GM19463 (cell line): ENCODE measurements around the gene TCERG1L.
"Not testable (repeated sequence)": the region's sequence is repeated elsewhere in the genome, so short reads cannot be mapped to it uniquely, and the experiment has no call there.

Source experiments
- ATAC-seq: cut with Tn5 transposase; IDR thresholded peaks from one replicate; pipeline ENCODE4 v1.9.1; 2021; ENCODE audit warnings: mild to moderate bottlenecking, moderate library complexity; ENCODE audit not compliant: unreplicated experiment

TCERG1L gene

DNA sequence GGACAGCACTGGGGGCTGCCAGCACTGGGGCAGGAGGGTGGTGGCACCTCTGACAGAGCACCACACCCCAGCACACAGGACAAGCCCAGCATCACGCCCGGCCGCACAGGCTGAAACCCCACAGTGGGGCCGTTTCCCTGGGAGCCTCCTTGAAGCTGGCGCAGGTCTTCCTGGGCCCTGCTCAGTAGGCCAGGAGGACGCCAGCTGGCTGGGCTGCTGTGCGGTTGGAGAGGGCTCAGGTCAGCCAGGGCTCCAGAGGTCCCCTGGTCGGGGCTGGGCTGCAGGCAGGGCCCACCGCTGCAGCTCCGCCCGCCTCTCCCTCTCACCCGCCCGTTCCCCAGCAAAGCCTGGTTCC, 137.3 kb downstream of the TCERG1L start:
- ATAC-seq = no peak

DNA sequence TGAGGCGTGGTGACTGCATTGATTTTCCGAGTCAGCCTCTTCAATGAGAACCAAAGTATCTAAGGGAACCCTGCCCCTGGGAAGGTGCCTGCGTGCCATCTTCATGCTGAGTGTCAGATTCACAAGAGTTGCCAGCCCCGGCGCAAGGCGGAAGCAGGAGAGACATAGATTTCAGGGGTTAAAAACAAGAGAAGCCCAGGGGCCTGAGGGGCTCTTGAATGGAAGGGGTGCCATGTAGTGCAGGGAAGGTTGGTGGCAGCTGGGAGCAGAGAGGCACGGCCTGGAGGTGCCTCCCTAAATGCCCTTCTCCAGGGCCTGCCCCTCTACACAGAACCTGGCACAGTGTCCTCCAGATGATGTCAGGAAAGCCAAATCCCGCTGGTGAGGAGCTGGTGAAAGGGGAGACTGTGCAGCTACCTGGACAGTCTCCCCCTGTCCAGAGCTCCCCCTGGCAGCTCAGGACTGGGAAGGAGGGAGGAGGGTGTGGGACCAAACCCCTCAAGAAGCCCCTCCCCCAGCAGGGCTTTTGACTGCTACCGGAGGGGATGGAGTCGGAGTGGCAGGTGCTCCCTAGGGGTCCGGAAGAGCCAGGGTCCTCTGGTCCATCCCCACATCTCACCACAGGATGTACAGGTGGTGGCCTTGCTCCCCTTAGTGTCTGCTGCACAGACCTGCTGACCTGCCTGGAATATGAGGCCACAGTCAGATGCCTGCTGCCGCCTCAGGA, 137.9 kb downstream of the TCERG1L start:
- ATAC-seq = no peak

DNA sequence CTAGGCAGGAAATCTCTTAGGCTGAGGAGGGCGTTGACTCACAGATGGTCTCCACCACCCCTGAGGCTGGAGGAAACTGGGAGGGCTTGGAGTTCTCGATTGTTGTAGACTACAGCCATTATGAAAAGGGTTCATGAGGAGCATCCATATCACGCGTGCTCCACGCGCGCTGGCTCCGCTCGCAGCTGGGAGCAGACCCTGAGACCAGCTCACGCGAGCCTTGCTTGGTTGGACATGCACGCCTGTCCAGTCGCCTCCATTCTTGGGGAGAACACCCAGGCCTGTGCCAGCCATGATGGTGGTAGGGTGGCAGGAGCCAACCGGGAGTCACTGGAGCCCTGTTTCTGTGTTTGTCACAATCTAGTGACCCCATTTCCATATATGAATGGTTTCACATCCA, 139.1 kb downstream of the TCERG1L start:
- no peak for ATAC-seq

DNA sequence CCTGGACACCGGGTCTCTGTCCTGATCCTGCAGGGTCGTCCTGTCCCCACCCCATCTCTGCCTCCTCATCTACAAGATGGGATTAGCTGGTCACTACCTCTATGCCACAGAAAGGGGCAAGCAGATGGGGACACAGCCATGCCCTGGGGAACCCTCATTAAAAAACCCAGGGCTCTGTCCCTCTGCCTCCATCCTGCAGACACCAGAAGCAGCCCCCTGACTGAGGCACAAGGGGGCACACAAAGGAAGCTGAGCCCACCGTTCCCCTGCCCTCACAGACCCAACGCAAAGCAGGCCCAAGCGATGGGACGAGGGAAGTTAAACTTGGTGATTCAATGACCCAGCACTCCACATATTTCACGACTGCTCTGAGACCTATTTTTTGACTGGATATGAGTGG, 142.4 kb downstream of the TCERG1L start:
- ATAC-seq = no peak

DNA sequence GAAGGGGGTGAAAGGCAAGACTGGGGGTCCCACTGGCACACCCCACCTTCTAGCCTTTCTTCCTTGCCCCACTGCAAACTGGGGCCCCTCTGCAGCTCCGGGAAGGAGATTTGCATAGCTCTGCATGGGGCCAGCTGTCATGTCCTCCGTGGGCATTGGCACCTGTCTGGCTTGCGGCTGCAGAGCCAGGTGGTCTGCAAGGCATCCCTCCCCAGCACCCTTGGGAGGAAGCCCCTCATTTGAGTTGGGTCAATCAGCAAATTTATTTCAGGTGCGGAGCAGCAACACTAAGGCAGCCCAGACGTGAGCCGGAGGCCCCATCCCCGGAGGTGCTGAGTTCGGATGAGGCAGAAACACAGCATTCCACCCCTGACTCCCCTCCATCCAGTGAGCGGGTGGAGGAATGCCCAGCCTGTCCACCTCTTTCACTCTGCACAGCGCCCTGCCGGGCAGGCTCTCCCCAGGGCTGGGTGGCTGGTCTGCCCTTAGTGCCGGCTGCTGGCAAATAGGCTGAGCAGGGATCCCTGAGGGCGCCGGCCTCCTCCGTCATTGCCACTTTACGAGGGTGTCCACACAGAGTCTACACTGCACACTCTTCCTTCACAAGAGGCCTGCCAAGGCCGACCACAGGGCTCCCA, 143.2 kb downstream of the TCERG1L start:
- no peak for ATAC-seq

DNA sequence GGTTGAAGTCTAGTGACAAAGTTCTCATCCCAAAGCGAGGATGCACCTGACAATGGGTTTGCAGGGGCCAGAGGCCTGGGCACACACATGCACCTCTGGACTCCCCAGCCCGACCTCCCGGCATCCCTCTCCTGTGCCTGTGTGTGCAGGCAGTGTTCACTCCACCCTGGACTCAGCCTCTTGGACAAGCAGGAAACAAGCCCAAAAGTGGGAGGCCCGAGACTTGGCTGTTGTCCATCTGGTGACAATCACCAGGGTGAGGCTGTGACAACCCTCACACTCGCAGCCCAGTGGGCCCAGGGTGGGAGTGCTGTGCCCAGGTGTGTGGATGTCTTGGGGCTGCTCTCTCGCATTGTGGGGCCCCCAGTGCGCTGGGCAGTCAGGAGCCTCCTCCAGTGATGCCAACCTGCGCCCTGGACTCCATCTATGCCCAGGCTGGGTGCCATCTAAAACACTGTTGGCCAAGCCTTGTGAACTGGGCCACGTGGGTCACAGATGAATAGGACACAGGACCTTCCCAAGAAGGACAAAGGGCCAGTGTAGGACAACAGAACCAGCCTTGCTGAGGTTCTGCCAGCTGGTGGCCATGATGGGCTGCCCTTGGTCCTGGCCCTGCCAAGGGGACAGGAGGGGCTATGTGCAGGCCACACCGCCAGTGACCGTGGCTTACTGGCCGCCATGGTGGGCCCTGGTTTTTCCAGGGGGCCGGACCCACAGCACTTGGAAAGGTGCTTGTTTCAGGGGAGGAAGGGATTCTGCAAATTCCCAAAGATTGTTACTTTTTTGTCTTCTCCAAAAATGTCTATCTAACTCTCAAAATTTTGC, 144.3 kb downstream of the TCERG1L start:
- no peak for ATAC-seq

DNA sequence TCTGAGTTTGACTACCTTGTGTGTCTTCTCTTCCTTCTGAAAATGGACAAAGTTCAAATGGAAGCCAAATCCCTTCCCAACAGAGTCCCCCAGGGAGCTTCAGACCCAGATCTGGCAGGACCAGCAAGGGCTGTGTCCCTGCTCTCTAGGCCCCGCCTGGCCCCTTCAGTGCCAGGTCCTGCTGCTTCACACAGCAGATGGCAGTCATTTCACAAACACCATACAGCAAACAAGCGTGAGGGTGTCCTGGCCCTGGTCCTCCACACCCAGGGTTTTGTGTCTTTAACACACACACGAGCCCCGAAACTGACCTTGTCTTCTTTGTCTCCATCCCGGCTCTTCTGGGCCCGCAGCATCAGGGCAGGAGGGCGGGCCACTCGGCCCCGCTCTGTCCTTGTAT, 145.0 kb downstream of the TCERG1L start:
- no peak for ATAC-seq

DNA sequence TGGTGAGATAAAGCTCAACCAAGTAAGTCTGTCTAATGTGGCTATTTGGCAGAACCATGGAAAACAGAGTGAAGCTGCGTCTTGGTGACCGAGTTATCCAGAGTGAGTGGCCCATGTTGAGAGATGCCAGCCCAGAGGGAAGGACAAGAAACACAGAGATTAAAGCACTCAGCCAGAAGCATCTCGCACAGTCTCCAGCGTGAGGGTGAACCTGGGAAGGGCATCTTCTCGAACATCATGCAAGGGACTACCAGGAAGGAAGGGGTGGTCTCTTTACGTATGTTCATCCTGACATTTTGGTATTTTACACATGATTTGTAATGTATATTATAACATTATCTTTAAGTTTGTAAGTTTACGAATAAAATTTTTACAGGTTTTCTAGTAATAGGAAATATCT, 146.4 kb downstream of the TCERG1L start:
- ATAC-seq = no peak

DNA sequence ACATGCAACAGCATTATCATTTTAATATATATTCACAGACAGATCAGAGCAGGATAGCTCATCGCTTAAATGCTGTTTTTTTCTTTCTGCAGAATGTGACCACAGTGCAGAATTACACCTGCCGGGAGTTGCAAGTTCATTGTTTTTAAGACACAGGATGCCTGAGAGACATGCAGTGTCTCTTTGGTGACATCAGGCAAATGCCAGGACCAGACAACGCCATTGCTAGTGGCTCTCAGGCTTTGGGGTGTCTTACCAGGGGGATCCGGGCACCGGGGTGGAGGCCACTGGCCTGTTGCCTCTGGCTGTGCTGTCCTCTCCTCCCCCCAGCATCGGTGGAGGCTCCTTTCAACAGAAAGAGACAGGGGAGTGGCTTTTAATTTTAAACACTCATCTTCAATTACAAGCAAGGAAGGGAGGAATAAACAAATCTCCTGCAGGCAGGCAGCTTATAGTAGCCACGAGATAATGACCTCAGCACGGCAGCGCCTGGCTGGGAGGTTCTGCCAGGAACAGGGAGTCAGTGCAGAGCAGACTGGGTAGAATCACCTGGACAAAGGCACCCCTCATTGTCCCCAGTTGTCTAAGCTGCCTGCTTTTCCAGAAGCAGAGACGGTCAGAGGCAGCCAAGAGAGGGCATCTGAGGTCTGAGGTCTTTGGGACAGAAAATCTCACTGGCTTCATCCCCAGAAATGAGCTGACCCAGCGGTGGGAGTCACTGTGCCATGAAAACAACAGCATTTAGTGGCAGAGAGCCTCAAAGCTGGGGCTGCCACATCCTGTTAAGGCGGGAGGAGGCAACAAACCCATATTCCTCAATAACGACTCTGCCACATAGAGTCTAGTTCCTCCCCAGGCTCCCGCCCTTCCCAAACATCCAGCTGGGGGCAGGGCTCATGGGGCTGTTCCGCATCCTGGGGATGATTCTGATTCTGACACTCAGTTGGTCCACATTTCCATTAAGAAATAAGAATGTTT, 148.4 kb downstream of the TCERG1L start:
- ATAC-seq = no peak

DNA sequence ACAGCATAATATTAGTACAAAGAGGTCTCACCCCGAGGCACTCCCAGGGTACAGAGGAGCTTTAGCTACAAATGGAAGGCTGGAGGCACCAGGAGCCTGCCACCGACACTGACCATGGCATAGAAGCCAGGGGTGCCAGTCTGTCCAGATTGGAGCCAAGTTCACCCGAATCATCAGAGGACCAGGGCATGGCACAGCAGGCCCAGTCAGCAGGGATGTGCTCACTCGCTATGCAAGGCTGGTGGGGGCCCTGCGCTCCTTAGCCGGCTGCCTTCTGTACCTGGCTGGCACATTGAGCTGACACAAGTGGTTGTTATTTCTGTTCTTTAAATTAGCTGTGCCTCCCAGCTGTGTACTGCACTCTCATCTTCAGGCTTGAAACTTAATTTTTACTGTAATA, 149.3 kb downstream of the TCERG1L start:
- no peak for ATAC-seq

DNA sequence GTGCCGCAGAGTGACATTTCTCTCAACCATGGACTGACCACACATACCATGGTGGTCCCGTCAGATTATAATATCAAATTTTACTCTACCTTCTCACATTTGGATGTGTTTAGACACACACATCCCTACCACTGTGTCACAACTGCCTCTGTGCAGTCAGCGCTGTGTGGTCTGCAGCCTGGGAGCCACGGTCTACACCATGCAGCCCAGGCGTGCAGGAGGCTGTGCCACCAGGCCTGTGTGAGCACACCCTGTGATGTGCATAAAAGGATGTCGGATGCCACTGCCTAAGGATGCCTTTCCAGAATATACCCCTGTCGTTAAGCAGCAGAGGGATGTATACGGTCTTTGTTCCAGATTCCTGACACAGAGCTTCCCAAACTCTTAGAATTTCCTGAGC, 150.4 kb downstream of the TCERG1L start:
- ATAC-seq = no peak

DNA sequence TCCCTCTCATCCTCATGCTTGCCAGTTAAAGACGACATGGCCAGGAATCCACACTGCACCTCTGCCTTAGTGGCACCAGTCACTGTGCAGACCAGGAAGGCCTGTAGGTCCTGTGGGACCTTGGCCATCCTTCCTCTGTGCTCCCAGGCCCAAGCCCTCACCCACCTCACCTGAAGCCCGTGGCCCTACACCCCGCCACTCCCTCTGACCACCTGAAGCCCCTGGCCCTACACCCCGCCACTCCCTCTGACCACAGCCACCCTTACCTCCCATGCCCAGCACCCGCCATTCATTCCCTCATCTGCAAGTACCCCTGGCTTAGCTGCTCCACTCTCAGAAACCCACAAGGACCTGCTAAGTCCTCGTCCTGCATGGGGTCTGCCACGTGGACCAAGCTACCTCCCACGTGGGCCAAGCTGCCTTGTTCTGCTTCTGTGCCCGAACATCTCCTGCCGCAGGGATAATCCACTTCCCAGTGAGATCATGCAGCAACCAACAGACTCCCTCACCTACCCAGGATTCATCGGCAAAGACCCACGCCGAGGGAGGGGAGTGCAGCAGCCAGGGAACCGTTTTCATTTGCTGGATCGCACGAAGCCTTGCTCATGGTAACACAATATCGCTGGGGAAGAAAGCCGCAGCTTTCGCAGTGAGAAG, 151.2 kb downstream of the TCERG1L start:
- ATAC-seq = no peak

DNA sequence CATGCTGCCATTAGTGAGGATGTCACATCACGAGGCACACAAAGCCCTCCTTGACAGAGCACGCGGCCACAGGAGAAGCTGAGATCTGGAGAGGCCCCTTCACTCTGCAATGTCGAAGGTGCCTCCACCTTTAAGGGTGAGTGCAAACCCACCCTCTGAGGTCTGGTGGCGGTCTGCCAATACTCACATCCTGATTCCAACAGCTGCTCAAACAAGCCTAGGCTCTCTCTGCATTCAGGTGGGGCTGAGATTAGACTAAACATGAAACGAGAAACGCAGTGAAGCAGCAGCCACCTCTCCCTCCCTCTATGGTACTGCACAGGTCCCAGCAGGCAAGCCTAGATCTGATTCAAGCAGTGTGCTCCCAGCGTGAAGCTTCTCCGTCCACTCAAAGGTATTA, 151.8 kb downstream of the TCERG1L start:
- ATAC-seq = no peak

DNA sequence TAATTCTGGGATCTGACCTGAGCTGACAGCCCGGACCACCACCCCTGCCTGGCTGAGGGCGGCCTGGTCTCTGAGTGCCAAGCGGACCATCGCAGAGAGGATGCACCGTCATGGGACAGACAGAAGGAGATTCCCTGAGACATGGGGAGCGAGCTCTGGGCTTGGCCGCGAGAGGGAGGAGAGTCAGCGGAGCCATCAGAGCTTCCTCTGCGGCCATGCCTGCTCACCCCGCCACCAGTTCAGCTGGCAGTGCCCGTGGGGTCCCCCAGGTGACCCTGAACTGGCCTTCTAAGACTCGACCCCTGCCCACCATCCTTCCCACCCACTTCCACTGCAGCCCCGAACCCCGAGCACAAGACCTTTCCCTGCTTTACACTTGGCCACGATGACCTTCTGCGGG, 152.8 kb downstream of the TCERG1L start:
- ATAC-seq = no peak

DNA sequence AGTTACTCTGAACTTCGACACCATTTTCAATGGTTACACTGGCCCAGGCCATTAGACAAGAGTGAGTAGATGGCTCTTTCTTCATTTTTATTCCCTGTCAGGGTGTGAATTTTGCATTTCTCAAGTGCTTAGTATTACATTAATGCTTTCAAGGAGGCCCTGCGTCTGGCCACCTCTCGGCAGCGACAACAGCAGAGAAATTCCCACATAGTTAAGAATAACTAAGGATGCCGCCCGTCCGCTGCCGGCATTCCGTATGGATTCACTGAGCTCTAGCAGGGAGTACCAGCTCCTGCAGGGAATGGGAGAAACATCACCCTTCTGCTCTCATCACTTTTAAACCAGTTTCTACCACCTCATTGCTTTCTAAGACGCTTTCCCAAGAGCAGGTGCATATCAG, 153.6 kb downstream of the TCERG1L start:
- no peak for ATAC-seq

DNA sequence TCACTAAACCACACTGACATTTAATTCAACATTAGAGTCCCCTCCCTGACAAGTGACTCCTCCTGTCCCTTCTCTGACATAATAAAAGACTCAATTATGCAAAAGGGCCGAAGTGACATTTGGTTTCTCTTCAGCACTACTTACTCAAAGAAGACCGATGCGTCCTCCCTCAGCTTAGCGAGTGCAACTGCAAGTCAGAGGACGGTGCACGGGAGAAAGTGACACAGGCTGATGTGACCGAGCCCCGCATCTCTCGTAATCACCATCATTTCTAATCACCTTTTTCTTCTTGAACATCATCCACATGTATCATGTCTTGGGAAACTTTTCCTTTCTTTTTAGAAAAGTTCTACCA, 155.7 kb downstream of the TCERG1L start:
- no peak for ATAC-seq

DNA sequence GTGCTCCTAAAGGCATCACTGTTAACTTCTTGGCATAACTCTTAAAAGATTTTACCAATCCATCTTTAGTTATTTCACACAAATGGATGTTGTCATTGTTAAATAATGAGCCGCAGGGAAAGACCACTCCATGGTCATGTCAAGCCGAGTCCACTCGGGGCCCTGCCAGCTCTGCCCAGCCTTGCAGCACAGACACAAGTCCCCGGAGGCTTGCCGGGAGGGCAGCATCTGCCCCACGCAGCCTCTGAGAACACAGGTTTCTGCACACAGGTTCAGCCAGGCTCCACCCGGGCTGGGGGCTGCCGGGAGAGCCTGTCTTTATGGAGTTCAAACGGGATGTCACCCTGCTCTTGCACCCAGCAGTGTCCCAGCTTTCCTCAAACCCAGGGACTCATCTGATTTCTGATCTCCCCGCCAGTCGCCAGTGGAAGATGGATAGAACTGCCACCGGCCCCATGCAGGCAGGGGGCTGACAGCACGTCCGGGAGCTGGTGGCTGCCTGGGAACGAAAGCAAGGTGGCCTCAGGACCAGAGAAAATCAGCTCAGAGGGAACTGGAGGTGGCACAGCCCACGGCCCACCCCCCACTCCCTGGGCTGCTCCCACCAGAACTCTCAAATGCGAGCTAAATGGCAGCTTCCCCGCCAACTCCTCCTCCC, 156.2 kb downstream of the TCERG1L start:
- no peak for ATAC-seq

DNA sequence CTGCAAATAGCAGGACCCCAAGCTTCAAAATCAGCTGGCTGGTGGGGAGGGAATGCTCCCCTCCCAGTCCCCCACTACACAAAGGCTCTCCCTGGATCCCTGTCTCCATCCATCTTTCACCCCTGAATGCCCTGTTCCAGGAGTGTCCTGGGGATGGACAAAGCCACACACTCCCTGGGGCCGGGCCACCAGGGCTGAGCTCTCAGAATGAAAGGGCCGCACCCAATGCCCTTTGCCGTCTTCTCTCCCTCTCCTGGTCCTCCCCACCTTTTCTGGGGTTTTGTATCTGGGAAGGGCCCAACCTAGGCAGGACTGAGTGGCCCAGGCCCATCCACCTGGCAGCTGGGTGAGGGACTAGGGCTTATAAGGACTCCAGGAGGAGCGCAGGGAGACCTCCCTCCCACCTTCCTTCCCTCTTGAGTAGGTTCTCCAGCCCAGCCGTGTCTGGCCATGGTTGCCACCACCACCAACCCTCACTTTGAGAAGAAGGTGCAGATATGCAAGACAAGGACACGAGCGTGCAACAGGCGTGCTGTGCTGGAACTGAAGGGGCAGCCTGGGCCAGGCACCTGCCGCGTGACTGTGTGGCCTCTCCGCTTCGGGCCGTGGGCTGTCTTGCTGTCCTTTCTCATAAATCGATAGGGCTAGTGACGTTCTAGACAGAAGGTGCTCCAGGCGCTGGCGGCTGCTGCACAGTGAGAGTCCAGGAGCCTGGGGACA, 157.1 kb downstream of the TCERG1L start:
- no peak for ATAC-seq

DNA sequence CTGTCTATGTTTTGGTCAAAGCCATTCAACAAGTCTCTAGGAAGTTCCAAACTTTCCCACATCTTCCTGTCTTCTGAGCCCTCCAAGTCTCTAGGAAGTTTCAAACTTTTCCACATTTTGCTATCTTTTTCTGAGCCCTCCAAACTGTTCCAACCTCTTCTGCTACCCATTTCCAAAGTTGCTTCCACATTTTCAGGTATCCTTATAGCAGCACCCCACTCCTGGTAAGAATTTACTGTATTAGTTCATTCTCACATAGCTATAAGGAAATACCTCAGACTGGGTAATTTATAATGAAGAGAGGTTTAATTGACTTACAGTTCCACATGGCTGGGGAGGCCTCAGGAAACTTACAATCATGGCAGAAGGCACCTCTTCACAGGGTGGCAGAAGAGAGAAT, 159.1 kb downstream of the TCERG1L start:
- not testable (repeated sequence) for ATAC-seq
